HG03060 (cell line): Measurements from ENCODE around the gene ABCG1.

Experiments used
- ATAC-seq: cut with Tn5 transposase; IDR thresholded peaks from one replicate; pipeline ENCODE4 v1.9.1; 2021; ENCODE audit warnings: low read depth, moderate number of reproducible peaks; ENCODE audit not compliant: unreplicated experiment

The ABCG1 gene

GRCh38 chr21:42191696-42192595 is 27.0 kb upstream of the ABCG1 start:
- ATAC-seq, result no peak

GRCh38 chr21:42193131-42193671 is 25.7 kb upstream of the ABCG1 start:
- ATAC-seq, result no peak

- ATAC-seq, result no peak
These were observed 25.2 kb upstream of the ABCG1 start for GRCh38 chr21:42193721-42194120.

GRCh38 chr21:42194863-42195262 is 24.1 kb upstream of the ABCG1 start:
- ATAC-seq, result no peak

GRCh38 chr21:42195378-42196031 is 23.4 kb upstream of the ABCG1 start:
- ATAC-seq, result no peak

GRCh38 chr21:42198929-42199867 is 19.7 kb upstream of the ABCG1 start:
- ATAC-seq, result no peak

GRCh38 chr21:42199868-42200463 is 19.0 kb upstream of the ABCG1 start:
- ATAC-seq, result no peak

- no peak for ATAC-seq
These were observed 17.9 kb upstream of the ABCG1 start for GRCh38 chr21:42200906-42201614.

GRCh38 chr21:42201615-42202161 is 17.3 kb upstream of the ABCG1 start:
- ATAC-seq, result no peak

GRCh38 chr21:42202321-42202720 is 16.6 kb upstream of the ABCG1 start:
- no peak for ATAC-seq

GRCh38 chr21:42203321-42203720 is 15.6 kb upstream of the ABCG1 start:
- no peak for ATAC-seq

- no peak for ATAC-seq
These were observed 15.0 kb upstream of the ABCG1 start for GRCh38 chr21:42203936-42204335.

- no peak for ATAC-seq
These were observed 11.5 kb upstream of the ABCG1 start for GRCh38 chr21:42207426-42207825.

GRCh38 chr21:42208036-42208435 is 10.9 kb upstream of the ABCG1 start:
- ATAC-seq, result no peak

GRCh38 chr21:42208801-42209490 is 10.0 kb upstream of the ABCG1 start:
- ATAC-seq, result no peak

- ATAC-seq, result no peak
These were observed 9.0 kb upstream of the ABCG1 start for GRCh38 chr21:42209801-42210479.

GRCh38 chr21:42212266-42212665 is 6.7 kb upstream of the ABCG1 start:
- no peak for ATAC-seq
